Ramos (cell line): Measurements from ENCODE around the gene ZNF253.
"Not testable (repeated sequence)": the region's sequence is repeated elsewhere in the genome, so short reads cannot be mapped to it uniquely, and the experiment has no call there.

Experiments used
- in situ Hi-C: fragments of 300-500 bp; cut with MboI; formaldehyde crosslinking; loops from one replicate; pipeline ENCODE4 v1.14.3; 2022; ENCODE audit warnings: low sequenced_read_pairs; ENCODE audit not compliant: unreplicated experiment

The ZNF253 gene

GRCh38 chr19:19892055-19892941 is 26.6 kb downstream of the ZNF253 start:
- in situ Hi-C loops = not testable (repeated sequence)

- in situ Hi-C loops = no loop called here
These were observed 34.6 kb downstream of the ZNF253 start for GRCh38 chr19:19900139-19900728.

- in situ Hi-C loops = no loop called here
These were observed 35.2 kb downstream of the ZNF253 start, which contains the start of gene ZNF93 for GRCh38 chr19:19900729-19901444. TSS of gene ZNF93 (plus strand) at chr19:19900946. CDS start at chr19:19901089, 143 bp downstream.

- in situ Hi-C loops = not testable (repeated sequence)
These were observed 41.9 kb downstream of the ZNF253 start for GRCh38 chr19:19907551-19907950.

- in situ Hi-C loops = no loop called here
These were observed 44.0 kb downstream of the ZNF253 start for GRCh38 chr19:19909654-19910053.

- in situ Hi-C loops = no loop called here
These were observed 45.5 kb downstream of the ZNF253 start for GRCh38 chr19:19911150-19911549.

- in situ Hi-C loops = no loop called here
These were observed 48.9 kb downstream of the ZNF253 start for GRCh38 chr19:19914596-19914995.

GRCh38 chr19:19930417-19930816 is 64.7 kb downstream of the ZNF253 start:
- in situ Hi-C loops = not testable (repeated sequence)

- in situ Hi-C loops = not testable (repeated sequence)
These were observed 68.0 kb downstream of the ZNF253 start for GRCh38 chr19:19933432-19934314.

GRCh38 chr19:19937403-19937802 is 71.7 kb downstream of the ZNF253 start:
- in situ Hi-C loops = no loop called here

GRCh38 chr19:19938449-19938848 is 72.8 kb downstream of the ZNF253 start:
- in situ Hi-C loops = no loop called here

- in situ Hi-C loops = no loop called here
These were observed 78.3 kb downstream of the ZNF253 start for GRCh38 chr19:19943848-19944582.
